HT-29 (cell line): ENCODE results near the gene CUBN. TPM values are rescaled to one million over a fixed set of nuclear protein-coding genes. Genes with fewer than 3 reads are reported as not detected.
"Not testable (repeated sequence)": the region's sequence is repeated elsewhere in the genome, so short reads cannot be mapped to it uniquely, and the experiment has no call there.

Experiments
- DNase-seq: peaks from one replicate; pipeline ENCODE4 v3.0.0-alpha.2; 2015; ENCODE audit warnings: low spot score
- total RNA-seq: library from RNA; depleted of rRNA; stranded (reverse); fragments of >200 nt; shearing (Covaris generic); gene quantifications from 2 replicates; pipeline ENCODE4 v1.2.3, GENCODE V29; 2014

The CUBN gene
- total RNA-seq, 1 experiment from 2014 or later: not detected

DNA sequence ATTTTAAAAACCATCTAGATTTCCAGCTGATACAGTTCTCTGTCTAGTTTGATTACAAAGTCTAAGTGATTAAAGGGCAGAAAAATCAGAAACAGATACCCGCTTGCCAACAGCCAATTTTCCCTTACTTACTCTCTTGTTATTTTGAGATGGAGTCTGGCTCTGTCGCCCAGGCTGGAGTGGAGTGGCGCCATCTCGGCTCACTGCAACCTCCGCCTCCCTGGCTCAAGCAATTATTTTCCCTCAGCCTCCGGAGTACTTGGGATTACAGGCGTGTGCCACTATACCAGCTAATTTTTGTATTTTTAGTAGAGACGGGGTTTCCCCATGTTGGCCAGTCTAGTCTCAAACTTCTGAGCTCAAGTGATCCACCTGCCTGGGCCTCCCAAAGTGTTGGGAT, 302.1 kb downstream of the CUBN start:
- not testable (repeated sequence) for DNase-seq

DNA sequence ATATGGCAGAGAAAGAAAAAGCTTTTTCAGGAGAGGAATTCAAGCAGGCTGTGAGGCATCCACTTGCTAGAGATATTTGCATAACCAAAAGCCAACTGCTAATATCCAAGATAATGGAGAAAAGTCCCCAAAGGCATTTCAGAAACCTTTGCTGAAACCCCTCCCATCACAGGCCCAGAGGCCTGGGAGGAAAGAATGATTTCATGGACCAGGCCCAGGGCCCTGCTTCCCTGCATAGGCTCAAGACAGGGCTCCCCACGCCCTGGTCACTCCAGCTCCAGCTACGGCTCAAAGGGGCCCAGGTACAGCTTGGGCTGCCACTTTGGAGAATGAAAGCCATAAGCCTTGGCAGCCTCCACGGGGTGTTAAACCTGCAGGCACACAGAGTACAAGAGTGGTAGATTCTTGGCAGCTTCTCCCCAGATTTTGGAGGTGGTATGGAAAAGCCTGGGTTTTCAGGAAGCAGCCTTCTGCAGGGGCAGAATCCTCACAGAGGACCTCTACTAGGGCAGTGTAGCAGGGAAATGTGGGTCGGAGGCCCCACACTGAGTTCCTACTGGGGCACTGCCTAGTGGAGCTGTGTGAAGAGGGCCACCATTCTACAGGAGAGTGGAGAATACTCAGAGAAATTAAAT, 306.8 kb downstream of the CUBN start:
- no peak for DNase-seq

DNA sequence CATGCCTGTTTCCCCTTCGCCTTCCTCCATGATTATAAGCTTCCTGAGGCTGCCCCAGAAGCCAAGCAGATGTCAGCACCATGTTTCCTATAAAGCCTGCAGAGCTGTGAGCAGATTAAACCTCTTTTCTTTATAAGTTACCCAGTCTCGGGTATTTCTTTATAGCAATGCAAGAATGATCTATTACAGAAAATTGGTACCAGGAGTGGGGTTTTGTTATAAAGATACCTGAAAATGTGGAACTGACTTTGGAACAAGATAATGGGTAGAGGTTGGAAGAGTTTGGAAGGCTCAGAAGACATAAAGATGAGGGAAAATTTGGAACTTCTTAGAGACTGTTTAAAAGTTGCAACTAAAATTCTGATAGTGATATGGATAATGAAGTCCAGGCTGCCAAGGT, 307.6 kb downstream of the CUBN start:
- no peak for DNase-seq

DNA sequence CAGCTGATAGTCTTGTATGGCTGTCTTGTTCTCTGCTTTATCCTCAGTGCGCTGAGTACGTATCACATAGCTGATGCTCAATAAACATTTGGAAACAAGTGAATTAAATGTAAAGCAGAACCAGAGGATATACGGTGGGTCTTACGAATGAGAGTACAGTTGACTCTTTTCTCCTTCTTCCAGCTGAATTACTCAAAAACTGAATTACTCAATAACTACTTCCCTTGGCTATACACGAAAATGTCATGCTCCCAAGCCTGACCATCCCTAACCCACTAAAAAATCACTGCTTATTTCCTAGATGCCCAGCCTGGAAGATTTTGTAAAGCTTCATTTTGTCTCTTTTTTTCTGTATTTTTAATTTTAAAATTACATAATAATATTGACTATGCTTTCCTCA, 309.2 kb downstream of the CUBN start:
- DNase-seq: no peak

DNA sequence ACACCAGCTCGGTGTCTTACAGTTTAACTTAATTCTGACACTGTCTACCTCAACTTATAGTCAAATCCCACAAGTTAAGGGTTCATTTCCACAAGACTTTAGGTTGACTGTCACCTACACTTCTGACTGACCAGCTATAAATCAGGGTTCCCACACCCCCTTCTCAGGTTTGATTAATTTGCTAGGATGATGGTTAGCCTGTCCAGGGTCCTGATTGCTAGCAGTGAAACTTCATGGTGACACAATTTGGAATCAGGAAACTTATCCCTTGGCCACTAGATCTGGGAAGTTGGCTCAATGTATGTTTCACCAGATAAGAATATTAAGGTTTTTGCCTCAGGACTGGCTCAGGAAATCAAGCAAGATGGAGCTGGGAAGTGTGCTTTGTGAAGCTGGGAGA, 309.6 kb downstream of the CUBN start:
- no peak for DNase-seq

DNA sequence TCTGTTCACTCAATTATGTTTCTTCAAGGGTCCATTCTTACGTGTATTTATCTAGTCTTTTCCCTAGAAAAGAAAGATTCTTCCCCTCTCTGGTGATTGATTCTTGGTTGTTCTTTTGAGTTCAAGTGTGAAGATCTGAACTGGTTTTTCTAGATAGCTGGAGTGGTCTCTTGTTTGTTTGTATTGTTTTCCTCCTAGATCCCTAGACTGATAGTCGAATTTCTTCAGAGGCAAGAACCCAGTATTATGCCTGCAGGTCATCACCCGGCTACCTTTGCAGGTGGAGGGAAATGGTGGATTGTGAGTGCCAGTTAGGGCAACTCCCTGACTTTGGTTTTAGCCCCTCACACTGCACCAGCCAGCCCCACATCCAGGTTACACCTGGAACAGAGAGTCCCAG, 310.2 kb downstream of the CUBN start:
- no peak for DNase-seq

DNA sequence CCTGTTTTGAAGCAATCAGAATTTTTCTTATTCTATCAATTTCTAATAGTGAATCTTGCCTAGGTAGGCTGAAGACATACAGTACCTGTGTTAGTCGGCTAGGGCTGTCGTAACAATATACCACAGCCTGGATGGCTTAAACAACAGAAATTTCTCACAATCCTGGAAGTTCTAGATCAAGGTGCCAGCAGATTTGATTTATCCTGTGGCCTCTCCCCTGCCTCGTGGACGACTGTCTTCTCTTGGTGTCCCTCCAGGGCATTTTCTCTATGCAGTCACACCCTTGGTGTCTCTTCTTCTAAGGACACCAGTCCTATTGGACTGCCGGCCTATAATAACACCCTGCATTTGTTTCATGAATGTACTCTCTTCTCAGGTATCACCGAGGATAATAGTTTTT, 310.6 kb downstream of the CUBN start:
- DNase-seq: no peak

DNA sequence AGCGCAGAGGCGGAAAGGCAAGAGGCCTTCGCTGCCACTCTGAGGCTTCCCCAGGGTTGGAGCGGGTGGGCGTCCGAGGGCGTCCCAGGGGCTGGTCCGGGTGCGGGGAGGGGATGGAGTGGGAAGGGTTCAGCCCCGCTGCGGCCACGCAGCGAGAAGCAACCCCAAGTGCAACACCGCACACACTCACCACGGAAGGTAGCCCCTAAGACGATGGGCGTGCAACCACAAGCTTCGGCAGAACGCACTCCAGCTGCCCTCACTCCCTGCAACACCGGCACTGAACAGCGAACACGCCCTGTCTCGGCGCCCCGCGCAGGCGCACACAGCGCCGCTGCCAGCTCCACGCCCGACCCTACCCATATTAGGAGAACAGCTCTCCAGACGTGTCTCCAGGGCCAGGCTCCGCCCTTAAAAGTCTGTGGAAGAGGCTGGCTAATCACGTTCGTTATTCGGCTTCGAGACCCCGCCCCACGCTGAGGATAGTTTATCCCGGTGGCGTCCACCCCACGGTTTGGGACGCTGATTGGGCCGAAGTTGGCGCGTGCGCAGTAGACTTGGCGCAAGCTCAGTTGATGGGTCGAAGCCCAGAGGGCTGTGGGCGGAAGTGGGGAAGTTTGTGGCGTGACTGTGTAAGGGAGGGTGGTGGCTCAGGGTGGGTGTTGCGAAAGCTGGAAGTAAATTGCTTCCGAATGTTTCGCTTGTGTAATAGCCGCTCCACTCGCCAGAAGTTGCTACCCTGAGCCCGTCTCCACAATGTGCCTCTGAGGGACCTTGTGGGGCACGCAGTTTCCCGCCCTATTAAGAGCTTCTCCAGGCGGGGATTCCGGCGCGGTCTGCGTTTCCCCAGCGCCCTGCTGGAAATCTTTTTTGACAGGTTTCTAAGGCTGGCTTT, 312.2 kb downstream of the CUBN start, which contains the start of gene RSU1:
Gene RSU1, minus strand, starts transcription at position 300 of the 895 bp plus-strand sequence. CDS start 343 bp downstream, outside the sequence.
- DNase-seq: peak; percentile 99

DNA sequence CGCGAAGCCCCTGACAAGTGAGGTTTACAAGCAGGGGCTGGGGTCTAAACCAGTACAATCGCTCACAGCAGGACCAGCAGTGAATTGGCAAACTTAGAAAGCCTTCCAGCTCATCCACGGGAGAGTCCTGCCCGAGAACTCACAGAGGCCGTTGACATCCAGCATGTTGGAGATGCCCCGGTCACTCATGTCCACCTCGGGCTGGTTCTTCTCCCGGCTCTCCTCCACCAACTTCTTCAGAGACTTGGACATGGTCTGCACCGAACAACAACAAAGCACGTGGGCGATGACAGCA, 312.8 kb downstream of the CUBN start:
- no peak for DNase-seq

DNA sequence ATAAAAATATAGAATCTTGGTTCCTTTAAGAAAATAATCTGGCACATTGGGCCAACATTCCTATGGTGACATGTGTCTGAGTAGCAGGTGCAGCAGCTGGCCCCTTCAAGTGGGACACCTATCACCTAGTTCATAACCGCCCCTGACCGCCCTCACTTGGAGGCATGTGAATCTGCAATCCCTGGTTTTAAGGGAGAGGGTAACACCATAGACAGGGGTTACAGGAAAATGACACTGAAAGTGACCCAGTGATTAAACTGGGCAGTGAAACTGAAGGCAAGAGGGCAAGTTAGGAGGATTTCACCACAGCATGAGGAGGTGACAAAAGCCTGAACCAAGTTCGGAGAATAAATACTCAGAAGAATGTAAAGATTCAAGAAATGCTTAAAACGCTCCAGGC, 313.4 kb downstream of the CUBN start:
- no peak for DNase-seq

DNA sequence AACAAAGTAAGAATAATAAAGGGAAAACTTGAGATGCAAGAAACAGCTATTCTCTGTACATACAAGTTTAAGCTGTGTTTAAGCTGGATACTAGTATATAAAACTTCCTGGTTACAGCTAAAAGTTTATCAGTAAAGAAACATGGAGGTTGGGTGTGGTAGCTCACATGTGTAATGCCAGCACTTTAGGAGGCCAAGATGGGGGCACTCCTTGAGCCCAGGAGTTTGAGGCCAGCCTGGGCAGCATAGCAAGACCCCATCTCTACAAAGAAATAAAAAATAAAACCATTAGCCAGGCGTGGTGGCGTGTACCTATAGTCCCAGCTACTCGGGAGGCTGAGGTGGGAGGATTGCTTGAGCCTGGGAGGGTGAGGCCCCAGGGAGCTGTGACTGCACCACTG, 315.6 kb downstream of the CUBN start:
- no peak for DNase-seq

DNA sequence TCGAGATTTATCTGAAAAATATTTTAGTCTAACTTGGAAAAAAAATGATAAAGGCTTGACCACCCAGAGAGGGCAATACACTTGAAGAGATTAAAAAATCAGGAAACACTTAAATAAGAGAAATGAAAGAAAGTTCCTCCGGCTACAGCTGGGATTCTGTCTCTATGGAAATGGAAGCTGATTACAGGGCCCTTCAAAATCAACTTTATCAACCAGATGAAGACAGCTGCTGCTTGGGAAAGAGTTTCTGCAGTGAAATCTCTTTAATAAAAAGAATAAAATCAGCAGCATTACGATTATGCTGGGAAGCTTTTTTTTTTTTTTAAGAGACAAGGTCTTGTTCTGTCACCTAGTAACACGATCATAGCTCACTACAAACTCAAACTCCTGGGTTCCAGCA, 316.9 kb downstream of the CUBN start:
- no peak for DNase-seq

DNA sequence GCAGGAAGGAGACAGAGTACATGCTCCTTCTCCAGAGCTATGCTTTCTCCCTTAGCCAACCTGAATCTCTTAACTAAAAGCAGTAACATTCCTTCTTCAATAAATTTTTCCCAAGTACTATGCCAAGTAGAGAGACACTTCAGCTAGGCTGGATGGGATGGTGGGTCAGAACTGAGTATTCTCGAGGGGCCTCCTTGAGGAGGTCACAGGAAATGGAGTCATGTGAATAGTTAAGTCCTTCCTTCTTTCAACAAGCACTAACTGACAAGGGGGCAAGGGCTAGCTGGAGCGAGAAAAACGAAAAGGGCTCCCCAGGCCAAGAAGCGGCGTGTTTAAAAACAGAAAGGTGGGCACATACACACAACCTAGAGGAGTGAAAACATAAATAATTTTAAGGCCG, 317.8 kb downstream of the CUBN start:
- no peak for DNase-seq

DNA sequence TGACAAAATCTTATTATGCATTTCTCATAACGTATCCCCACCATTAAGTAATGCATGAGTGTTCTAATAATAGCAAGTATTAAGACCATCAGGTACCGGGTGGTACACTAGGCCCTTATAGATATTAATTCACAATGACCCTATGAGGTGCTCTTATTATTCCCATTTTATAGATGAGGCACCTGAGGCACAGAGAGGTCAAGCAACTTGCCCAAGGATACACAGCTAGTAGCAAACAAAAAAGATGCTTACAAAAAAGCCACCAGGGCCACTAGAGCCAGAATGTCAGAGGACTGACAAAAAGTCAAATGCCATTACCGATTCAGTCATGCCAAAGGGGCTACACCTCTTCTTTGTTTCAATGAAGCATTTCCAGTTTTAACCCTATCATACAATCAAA, 318.3 kb downstream of the CUBN start:
- DNase-seq: no peak

DNA sequence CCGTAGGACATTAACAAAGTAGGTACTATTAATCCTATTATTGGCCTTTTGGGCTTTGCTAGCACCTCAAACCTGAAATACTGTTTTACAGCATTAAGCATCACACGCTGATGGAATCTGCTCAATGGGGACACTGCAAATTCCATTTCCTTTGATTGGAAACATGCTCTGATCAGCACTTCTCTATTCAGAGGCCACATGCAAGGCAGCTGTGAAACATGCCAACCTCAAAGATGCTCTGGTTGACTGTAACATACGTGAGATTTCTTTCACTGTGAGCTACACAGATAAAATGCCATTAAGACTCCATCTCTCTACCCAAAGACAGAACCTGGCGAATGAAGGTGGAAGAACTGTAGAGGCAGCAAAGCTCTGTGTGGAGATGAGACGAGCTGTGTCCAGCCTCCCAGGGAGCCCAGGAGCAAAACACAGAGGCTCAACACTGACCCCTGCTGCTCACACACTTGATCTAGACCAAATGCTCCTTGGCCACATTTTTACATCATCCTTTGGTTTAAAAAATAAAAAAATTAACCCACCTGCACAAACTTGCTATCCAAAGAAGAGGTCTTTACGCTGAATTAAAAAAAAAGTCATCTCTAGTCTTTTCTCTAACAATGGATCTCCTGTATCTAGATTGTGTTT, 320.4 kb downstream of the CUBN start:
- peak; percentile 63 for DNase-seq

DNA sequence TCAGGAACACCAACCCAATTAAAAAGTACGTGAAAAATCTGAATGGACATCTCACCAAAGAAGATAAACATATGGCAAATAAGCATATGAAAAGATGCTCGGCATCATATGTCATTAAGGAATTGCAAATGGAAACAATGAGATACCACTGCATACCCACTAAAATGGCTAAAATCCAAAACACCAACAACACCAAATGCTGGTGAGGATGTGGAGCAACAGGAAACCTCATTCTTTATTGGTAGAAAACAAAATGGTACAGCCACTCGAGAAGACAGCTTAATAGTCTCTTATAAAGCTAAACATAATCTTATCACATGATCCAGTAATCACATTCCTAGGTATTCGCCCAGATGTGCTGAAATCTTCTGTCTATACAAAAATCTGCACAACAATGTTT, 325.5 kb downstream of the CUBN start:
- DNase-seq: no peak

DNA sequence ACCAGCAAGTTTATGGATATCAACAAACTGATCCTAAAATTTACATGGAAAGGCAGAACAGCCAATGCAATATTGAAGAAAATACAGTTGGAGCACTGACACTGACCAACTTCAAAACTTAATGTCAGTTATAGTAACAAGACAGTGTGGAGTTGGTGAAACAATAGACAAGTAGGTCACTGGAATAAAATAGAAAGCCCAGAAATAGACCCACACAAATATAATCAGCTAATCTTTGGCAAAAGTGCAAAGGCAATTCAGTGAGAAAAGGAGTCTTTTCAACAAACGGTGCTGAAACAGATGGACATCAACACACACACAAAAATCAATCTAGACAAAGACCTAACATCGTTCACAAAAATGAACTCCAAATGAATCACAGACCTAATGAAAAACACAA, 326.1 kb downstream of the CUBN start:
- DNase-seq: no peak

DNA sequence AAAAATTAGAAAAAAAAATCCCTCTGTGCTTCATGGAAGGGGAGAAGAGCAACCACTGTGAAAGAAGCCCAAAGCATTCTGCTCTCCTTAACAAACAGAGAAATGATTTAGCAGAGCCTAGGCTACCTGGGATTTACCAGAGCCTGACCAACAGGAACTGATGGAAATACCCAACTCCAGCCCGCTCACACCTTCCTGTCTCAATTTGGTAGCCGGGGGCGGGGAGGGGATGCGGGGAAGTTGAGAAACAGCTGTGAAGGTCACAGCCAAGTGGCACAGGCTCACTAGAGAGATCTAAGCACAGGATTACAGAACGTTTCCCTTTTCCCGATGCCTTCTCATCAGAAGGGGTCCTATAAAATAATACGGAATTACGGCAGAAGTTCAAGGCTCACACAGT, 330.0 kb downstream of the CUBN start:
- DNase-seq: no peak

DNA sequence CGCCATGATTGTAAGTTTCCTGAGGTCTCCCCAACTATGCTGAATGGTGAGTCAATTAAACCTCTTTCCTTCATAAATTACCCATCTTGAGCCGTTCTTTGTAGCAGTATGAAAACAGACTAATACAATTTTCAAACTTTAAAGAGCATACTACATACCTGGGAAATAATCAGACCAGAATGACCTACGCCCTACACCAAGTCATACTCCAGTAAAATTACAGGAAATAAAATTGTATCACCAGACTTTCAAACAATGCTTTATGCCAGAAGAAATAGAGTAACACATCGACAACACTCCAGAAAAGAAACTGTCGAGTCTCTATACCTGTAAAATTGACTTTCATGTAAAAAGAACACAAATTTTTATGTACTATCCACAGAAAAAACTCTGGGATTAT, 331.0 kb downstream of the CUBN start:
- DNase-seq: no peak

DNA sequence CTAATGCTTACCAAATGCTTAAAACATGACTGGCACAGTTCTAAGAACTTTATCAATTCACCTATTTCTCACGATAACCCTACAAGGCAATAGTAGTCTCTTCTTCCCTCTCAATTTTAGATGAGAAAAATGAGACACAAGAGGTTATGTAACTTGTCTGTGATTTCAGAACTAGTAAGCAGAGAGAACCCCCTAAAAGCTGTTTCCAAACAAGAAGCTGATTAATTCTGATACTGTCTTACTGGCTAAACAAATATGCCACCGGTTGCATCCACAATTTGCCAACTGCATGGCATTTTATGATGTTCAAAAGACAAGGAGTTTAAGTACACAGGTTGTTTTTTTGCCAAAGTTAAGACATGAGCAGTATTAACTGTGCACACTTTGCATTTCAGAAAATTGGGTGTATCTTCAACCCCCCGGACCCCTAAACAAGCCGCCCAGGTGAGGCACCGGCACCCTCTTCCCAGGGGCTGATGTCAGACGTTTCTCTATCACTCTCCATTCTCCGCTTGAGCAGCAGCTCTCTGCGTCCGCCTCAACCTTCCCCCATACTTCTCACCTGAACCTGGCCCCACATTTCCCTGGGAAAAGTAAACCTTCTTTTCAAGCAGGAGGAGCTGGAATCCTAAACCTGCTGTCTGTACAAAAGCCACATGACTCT, 334.1 kb downstream of the CUBN start:
- DNase-seq: no peak

DNA sequence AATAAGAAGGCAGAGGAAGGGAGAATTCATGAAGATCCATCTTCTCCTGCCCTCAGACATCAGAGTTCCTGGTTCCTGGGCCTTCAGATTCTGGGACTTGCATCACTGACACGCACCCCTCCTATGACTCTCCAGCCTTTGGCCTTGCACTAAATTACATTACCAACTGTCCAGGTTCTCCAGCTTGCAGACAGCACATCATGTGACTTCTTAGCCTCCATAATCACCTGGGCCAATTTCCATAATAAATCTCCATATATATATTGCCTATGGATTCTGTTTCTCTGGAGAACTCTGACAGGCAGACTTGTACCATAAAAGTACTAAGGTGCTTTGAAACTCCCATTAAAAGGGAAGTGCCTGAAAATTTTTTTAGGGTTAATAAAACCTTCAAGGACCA, 335.6 kb downstream of the CUBN start:
- no peak for DNase-seq

DNA sequence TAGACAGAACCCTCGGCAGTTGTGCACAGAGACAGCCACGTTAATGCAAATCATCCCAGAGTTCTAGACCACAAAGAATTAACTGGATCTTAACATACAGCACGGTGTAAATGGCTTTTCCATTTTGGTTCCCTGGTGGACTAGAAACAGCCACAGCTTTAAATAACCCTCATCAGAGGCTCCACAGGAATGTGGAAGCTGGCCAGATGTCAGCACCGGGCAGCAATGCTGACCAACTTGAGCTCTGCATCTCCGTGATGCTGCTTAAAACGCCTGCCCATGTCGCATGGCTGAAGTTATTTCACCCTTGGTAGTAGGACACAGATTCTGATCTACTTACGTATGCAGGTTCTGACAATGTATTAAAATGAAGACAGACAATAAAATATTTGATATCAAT, 336.9 kb downstream of the CUBN start:
- no peak for DNase-seq
